Stimulated activated CD8-positive, alpha-beta memory T cell treated with anti-CD3 and anti-CD28 coated beads, Interleukin-2, amount 100 ng/mL, for 1 hour (primary cell): ENCODE measurements around the gene KCP.
"Not testable (repeated sequence)": the region's sequence is repeated elsewhere in the genome, so short reads cannot be mapped to it uniquely, and the experiment has no call there.

Source experiments
- DNase-seq, 2 donors: peaks; one replicate each; pipeline ENCODE4 v3.0.0-alpha.2; 2020; ENCODE audit warnings: low read depth in 2 of 2

KCP gene

DNA sequence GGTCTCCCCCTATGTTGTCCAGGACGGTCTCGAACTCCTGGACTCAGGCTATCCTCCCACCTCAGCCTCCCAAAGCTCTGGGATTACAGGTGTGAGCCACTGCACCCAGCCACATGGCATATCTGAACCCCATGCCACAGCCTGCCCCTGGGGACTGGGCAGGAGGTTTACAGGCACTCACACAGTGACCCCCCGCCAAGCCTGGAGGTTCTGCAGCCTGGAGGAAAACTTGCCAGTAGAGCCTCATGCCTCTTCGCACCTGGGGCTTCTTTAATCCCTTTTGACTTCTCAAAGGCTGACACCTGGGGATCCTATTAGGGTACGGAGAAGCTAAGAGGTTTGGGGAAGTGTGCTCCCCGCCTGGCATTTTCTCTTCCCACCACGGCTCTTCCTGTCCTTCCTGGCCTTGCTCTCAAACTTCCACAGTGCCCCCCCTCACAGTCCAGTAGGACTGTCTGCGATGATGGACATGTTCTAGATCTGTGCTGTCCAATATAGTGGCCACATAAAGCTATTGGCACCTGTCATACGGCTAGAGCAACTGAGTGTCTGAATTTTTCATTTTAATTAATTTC is 11.4 kb upstream of the KCP start:
- DNase-seq, result no peak

DNA sequence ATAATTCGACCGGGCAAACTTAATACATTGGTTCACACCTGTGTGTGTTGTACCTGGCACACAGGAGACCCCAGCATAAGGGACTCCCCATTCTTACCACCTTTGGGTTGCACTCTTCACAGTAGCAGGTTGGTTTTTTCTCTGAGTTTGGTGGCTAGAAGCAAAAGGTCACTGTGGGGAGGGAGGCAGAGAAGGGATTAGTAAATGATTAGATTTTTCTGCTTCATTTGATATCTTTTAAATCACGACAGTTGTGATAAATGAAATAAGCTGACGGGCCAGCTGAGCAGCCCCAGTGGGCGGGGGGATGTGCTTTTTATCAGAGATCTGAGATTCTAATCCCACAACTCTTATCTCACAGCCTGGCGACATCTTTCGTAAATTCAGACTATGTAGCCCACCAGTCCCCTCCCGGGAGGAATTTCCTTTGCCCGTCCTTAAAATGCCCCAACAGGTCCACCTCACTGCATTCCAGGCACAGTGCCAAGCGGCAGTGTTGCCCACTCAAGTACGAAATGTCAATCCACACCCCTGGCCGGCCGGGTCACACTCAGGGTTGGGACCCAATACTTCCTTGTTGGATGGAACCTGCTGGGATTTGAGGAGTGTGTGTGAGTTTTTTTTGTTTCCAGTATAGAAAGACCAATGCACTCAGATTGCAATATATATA is 10.5 kb upstream of the KCP start:
- DNase-seq, result no peak

DNA sequence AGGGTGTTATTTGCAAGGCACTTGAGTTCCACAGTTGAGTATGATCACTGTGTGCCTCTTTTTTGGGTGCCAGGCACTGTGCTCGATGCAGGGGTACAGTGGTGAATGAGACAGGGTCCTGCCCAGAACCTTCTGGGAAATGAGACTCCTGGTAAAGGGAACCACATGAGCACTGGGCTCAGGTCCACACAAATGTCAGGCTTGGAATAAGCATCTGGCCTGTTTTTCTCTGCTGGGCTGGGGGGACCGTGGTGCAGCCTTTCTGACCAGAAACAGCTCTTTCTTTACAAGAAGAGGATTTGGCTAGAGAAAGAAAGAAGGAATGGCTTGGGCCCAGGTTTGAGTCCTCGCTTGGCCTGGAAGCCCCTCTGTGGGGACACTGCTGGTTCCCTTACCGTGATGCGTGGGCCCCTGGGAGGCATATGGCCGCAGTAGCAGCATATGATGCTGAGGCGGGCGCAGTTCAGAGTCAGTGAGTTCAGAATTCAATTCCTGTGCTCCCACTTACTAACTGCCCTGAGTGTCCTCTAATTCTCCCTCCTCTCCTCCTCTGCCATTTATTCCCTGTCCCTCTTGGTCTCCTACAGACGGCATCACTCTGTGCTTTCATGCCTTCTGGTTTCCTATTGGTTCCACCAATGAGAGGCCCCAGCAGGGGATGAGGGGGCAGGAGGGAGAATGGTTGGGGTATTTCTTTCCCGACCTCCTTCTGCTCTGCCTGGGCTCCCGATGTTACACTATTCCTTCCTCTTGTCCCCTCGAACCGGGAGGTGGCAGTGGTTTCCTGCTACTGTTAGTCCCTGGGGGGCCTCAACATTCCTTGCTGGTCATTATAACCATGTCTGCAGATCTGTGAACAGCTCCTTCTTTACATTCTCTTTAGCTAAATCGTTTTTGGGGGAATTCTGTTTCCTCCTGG is 9.6 kb upstream of the KCP start:
- no peak for DNase-seq

DNA sequence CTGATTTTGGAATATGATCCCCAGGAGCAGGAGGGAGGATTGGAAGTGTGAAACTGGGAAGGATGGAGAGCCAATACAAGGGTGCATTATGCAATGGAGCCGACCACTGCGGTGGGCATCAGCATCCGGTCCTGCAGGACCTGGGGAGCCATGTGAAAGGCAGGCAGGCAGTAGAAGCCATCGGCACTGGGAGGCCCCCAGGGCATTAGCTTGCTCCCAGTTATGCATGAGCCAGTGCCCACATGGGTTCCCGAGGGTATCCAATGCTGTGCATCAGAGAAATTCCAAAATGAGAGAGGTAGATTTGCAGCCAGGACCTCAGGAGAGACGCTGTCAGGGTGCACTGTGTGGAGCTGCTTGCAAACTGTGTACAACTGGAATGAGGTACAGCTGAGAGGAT is 8.7 kb upstream of the KCP start:
- DNase-seq, result no peak

DNA sequence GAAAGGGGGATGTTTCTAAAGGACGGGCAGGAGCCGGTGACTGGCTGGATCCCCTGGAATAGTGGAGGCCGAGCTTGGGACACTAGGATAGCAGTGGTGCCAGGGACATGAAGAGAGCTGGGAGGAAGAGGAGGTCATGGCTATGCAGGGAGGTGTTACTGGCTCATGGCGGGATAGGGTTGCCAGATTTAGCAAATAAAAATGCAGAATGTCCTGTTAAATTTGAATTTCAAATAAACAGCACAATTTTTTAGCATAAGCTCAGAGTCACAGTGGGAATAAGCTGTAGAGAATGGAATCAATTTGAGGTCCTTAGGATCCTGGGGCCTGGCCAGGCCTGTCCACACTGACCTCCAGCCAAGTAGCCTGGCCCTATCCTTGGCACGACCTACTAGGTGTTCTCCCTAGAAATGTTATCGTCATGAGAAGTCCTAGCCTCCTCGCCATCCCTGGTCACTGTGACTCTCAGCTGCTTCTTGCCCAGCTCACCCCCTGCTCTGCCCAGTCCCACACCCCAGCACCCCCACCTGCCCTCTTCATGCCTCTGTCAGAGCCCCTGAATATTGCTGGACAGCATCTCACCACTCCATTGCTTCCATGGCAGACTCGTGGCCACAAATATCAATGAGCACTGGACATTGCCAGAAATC is 7.6 kb upstream of the KCP start:
- no peak for DNase-seq

DNA sequence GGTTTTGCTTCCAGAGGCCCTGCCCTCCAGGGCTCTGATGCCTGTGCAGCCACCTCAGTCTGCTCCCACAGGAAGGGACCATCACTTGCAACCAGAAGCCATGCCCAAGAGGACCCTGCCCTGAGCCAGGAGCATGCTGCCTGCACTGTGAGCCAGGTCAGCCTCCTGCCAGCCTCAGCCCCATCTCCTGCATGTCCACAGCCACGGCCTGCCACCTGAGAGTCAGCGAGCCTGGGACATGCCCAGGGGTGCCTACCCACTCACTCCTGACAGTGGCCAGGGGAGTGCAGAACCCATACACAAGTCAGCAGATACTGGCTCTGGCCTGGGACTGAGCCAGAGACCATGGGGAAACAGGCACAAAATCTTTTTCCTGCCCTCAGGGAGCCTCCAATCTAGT is 6.6 kb upstream of the KCP start:
- no peak for DNase-seq

DNA sequence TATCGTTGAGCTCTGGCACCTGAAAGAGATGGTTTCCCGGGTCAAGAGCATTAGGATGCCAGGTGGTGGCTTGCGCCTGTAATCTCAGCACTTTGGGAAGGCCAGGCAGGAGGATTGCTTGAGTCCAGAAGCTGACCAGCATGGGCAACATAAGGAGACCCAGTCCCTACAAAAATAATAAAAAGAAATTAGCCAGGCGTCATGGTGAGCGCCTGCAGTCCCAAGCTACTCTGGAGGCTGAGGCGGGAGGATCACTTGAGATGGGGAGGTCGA is 6.1 kb upstream of the KCP start:
- DNase-seq, result no peak

DNA sequence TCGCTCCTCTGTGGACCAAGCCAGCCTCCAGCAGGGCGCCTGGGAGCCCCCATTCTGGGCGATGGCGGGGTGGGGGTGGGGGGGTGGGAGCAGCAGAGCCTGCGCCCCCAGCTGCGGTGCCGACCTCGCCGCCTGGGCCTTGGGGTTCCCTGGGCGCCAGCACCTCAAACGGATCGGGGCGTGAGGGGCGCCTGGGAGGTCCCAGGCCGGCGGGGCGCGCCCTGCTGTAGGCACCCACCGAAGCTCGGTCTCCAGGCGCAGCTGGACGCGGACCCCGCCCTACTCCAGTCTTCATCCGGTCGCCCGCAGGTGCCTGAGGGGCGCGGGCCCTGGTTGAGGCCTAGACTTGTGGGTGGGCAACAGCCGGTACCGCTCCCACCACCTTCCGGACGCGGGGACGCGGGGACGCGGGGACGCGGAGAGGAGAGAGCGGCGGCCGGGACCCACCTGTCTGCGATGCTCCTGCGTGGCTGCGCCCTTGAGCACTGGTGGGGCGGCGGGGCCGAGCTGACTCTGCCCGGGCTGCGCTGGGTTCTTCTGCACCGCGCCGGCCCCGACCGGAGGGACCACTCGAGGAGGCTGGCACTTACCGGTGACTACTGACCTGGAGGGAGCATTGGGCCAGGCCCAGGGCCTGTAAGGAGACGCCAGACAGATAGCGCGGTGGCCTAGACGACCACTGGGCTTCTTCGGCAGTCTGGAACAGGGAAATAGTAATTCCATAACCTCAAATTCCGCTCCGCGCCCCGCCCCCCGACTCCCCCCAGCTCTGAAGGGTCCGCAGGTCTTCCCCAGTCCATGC is 5.5 kb upstream of the KCP start:
- DNase-seq, result no peak

DNA sequence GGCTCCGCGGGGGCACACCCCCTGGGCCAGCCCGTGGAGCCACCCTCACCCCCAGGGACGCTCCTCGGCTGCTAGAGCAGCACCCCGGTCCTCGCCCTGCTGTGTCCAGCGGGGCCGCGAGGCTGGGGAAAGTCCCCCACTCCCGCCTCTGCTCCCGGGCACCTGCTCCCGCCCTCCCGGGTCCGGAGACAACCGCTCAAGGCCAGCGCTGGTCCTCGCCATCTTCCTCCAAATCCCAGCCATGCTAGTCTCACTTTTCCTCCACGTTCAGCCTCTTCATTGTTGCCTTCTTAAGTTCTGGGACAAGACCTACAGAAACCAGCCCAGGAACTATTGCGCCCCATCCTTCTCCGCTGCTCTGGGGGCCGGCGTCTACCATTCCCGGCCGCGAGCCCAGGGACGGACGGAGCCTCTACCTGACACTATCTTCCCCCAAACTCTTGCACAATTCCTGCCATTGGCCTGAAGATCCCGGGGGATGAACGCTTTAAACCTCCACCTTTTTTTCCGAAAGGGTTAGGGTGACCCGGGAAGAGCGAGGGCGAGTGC is 4.8 kb upstream of the KCP start:
- DNase-seq, result no peak

DNA sequence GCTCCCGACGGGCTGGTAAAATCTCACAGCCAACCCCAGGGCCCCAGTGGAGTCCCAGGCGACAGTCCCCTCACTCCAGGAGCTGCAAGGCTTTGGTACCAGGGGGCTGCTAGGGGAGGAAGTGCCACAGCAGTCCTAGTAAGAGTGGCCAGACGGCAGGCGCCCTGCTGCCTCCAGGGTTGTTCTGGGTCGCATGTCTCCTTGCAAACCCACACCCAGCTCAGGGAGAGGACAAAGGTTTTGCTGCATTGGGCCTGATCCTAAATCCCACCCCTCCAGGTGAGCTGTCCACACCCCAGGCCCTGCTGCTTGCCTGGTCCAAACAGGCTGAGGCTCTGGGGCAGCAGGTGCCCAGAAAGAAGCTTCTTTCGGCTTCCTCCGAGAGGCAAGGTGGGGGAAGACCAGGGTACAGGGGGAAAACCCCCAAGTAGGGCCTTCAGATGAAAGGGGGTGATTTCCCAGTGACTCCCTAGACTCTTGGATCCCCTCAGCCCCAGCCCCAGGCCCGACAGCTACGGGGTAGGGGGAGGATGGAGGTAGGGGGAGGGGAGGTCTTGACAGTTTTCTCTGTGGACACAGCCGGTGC is 4.2 kb upstream of the KCP start:
- DNase-seq, result no peak

DNA sequence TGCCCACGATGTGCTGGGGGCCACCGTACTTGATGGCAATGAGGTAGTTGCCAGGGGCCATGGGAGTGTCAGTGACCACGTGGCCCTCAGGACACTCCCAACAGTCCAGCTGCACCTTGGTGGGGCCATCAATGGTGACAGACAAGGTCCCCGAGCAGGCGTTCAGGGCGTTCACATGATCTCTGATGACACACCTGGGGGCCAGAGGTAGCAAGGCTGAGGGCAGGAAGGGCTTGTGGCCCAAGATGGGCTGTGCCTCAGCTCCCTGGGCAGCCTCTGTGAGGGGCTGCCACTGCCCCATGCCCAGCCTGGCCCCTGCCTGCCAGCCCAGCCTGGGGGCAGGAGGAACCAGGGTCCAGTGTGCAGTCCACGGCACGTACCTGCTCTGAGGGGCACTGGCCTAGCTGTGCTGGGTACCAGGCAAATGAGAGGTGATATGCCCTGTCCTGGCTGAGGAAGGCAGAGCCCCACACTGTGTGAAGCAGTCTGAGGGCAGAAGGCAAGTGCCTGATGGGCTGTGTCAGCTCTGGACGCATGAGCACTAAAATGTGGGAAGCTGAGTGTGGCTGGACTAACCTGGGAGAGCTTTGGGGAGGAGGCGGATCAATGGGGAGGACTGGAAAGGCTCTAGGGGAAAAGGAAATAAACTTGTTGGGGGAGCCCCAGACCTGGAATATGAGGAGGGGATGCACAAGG is 3.5 kb upstream of the KCP start:
- no peak for DNase-seq

DNA sequence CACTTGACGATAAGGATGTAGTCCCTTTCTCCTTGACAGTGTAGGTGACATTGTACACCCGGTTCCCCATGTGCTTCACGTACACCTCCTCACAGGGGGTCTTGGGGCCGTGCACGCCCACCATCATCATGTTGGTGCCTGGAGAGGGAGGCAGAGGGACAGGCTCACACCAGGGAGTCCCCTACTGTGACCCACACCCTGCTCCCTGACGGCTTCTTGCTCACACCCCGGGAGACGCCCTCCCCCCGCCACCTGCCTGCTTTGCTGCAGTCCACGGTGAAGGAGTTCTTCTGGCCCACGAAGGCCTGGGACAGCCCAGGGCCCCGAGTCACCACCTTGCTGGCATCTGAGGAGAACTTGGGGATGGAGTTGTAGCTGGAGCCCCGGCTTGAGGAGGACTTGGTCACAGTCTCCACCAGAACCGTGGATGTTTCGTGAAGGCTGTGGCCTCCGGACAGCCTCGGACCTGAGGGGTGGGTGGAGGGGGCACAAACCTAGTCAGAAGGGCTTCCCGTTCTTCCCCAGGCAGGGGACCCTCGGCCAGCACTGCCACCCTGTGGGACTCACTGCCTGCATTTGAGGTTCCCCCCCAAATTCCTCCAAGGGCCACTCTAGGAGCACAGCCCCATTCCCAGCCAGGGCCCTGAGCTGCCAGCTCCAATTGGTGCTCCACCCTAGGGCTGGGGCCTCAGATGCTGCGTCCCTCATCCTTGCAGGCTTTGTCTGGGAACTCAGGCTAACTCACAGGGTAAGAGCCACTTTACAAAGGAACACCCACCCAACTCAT is 2.4 kb upstream of the KCP start:
- not testable (repeated sequence) for DNase-seq

DNA sequence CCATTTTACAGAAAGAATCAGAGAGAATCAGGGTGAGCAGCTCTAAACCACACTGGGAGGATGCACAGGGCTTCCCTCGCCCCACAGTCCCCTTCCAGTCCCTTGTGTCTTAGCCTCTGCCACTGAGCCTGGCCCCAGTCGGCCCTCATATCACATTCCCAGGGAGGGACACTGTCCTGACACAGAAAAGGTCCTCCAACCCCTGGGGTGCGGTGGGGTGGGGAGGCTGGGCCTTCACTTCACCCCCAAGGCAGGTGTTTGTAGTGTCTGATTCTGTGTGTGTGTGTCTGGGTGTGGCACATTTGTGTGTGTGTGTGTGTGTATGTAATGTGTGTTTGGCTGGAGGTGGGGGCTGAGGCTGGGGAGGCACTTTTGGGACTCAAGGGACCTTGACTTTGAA is 1.8 kb upstream of the KCP start:
- no peak for DNase-seq

DNA sequence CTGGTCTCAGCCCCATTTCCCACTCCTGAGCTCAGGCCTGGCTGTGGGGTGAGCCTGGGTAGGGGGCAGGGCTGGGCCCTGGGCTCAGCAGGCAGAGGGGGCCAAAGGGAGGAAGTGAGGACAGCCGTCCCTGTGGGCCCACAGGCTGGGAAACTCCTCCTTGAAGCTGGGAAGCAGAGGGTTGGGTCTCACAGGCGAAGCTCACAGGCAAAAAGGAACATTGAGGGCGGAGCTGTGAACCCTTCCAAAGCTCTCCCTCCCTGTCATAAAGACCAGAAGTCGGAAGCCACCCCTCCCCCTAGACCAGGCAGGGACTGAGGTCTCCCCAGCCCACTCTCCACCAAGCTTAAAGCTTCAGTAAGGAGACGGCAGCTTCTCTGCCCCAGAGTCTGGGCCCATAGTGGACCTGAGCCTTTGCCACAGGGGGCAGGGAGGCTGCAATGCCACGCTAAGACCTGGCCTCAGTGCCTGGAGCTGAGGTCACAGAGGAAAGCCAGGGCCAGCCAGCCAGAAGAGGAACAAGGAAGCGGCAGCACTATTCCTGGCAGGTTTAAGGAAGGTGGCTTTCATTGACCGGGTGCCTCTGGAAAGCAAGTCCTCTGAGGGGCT is 1.0 kb upstream of the KCP start:
- no peak for DNase-seq

DNA sequence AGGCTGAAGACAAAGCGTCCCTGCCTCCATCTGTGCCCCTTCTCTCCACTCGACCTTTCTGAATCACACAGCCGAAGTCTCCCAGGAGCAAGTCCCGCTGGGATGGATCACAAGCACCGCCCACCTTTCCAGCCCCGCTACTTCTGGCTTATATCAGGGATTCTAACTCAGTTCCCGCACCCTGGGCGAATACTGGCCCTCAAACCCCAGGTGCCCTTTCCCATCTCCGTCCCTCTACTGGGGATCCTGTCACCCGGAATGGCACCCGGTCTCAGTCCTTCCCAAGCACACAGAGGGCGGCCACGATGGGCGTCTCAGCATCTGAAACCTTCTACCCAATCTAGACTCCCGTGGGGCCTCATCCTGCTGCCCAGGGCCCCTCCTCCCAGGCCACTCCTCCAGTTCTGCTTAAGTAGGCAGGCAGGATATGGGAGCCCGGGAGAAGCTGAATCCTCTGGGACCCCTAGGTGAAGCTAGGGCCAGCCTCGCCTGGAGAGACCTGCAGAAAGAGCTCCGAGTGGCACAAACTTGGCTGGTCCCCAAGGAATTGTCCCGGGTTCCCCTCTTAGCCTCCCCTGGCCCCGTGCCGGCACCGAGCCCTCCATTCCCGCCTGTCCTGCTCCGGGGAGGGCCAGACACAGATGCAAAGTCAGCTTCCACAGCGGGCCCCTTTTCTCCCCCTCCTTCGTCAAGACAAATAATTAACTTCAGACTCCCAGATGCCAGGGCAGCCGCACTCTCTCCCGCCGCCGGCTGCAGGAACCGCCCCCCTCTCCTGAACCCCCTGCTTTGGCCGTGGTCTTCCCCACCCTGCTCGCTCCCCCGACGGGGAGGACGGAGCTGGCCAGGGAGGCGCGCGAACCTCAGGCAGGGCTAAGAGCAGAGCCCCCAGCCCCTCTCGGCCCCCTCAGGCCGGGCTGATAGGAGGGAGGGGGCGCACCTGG is 612 bp downstream of the KCP start:
- DNase-seq, result no peak

DNA sequence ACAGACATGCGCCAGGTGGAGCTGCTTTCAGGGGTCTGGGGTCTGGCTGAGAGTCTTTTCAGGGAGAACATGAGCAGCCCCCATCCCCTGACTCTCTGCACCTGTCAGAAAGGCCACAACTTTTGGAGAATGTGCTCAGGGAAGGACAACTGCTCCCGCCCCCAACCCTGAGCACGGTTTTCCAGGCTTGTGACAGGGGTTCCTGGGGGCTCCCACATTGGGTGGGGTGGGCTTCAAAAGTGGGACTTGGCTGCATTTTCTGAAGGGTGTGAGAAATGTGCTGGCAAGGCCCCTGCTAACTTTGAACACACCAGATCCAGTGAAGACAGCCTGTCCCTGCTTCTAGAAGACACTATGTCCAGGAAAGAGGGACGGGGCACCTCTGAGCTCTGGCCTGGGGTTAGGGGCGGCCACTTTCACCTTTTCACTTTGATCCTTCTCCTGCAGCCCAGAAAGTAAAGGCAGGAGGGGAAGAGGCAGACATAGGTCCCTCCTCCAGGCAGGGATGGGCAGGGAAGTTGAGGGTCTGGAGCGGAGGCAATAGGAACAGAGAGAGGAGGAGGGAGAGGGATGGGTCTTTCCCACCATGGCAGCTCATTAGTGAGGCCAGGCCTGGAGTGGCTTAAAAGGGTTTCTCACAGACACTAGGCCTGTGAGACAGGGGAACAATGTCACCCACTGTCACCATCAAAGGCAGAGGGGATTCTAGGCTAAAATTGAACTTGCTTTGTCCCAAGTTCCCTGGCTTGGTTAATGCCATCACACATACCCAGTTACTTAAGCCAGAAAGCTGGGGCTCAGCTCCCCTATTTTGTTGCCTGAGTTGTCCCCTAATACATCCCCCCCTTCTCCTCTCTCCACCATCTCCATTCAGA is 1.5 kb downstream of the KCP start:
- no peak for DNase-seq
